Osteoblast (primary cell): ENCODE data around the gene MOCOS. TPM values are rescaled to one million over a fixed set of nuclear protein-coding genes. Genes with fewer than 3 reads are reported as not detected.

ENCODE experiments used
- DNase-seq: peaks from one replicate; pipeline ENCODE4 v3.0.0; 2011; ENCODE audit warnings: low spot score, mixed read lengths; ENCODE audit not compliant: insufficient read length; ENCODE audit errors: missing footprints
- H2AFZ ChIP-seq: 2 replicates; pipeline ENCODE4 v1.6.0; 2011; ENCODE audit warnings: mild to moderate bottlenecking, low read length
- H3K27ac ChIP-seq: 2 replicates; pipeline ENCODE4 v1.5.1; 2011; ENCODE audit warnings: mild to moderate bottlenecking, low read depth, low read length, moderate library complexity
- H3K27me3 ChIP-seq: 2 replicates; pipeline ENCODE4 v1.6.0; 2012; ENCODE audit warnings: mild to moderate bottlenecking, control low read depth, inconsistent platforms, low read length, moderate library complexity; ENCODE audit not compliant: insufficient read depth
- H3K36me3 ChIP-seq: 2 replicates; pipeline ENCODE4 v1.5.1; 2011; ENCODE audit warnings: mild to moderate bottlenecking, low read length, control low read depth, moderate library complexity; ENCODE audit not compliant: insufficient read depth
- H3K4me1 ChIP-seq: 2 replicates; pipeline ENCODE4 v1.5.1; 2011; ENCODE audit warnings: mild to moderate bottlenecking, low read length, control low read depth, moderate library complexity; ENCODE audit not compliant: insufficient read depth
- H3K4me2 ChIP-seq: 2 replicates; pipeline ENCODE4 v1.6.0; 2011; ENCODE audit warnings: mild to moderate bottlenecking, low read length; ENCODE audit not compliant: insufficient read depth
- H3K4me3 ChIP-seq: fragments of 200-600 bp; sonication (generic); 3 replicates; pipeline ENCODE4 v1.5.1; 2012; ENCODE audit warnings: mild to moderate bottlenecking, low read length, inconsistent platforms; ENCODE audit not compliant: insufficient read depth
- H3K79me2 ChIP-seq: 2 replicates; pipeline ENCODE4 v1.6.0; 2012; ENCODE audit warnings: mild to moderate bottlenecking, low read length, control low read depth, inconsistent platforms; ENCODE audit not compliant: insufficient read depth
- H3K9me3 ChIP-seq: 2 replicates; pipeline ENCODE4 v1.5.1; 2011; ENCODE audit warnings: low read depth, low read length, control low read depth
- H4K20me1 ChIP-seq: 2 replicates; pipeline ENCODE4 v1.6.0; 2012; ENCODE audit warnings: mild to moderate bottlenecking, low read length, control low read depth; ENCODE audit not compliant: insufficient read depth
- total RNA-seq: library from RNA; depleted of rRNA; stranded (reverse); fragments of >200 nt; gene quantifications from 2 replicates; pipeline ENCODE4 v1.2.3, GENCODE V29; 2012
- TF ChIP-seq, protein P1 (sequence below): IDR thresholded peaks from 2 replicates; pipeline ENCODE4 v1.5.1; 2011; ENCODE audit warnings: mild to moderate bottlenecking, low read depth, low read length, moderate library complexity; ENCODE audit errors: extremely low read depth

The MOCOS gene
- total RNA-seq, 1 donor, result 19.9 TPM

DNA sequence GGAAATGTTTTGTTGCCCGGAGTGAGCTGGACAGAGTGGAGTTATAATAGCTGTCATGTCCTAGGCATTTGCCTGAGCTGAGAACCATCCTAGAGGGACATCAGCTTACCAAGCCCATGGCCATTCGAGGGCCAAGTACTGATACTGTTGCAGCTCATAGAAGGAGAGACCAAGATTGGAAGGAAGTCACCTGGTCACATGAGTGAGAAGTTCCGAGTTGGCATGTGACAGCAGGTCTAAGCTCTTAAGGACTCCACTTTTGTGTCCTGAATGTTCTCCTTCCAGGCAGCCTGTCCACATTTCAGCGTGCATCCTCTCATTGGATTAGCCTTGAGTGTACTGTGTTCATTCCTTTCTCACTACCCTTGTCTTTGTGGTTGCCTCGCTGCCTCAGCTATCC lies 114.6 kb downstream of the MOCOS start:
- H2AFZ ChIP-seq, result no peak overlapping the region
- H3K4me3 ChIP-seq, result no peak overlapping the region
- TF ChIP-seq, protein P1, sequence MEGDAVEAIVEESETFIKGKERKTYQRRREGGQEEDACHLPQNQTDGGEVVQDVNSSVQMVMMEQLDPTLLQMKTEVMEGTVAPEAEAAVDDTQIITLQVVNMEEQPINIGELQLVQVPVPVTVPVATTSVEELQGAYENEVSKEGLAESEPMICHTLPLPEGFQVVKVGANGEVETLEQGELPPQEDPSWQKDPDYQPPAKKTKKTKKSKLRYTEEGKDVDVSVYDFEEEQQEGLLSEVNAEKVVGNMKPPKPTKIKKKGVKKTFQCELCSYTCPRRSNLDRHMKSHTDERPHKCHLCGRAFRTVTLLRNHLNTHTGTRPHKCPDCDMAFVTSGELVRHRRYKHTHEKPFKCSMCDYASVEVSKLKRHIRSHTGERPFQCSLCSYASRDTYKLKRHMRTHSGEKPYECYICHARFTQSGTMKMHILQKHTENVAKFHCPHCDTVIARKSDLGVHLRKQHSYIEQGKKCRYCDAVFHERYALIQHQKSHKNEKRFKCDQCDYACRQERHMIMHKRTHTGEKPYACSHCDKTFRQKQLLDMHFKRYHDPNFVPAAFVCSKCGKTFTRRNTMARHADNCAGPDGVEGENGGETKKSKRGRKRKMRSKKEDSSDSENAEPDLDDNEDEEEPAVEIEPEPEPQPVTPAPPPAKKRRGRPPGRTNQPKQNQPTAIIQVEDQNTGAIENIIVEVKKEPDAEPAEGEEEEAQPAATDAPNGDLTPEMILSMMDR, result no peak
- H3K4me1 ChIP-seq, result peaks cover 3% of the 10 kb centered on the region
- no peak overlapping the region for H3K4me2 ChIP-seq
- no peak for DNase-seq
- H3K79me2 ChIP-seq, result peaks cover 64% of the 10 kb centered on the region
- no peak overlapping the region for H3K27ac ChIP-seq
- no peaks in the 10 kb centered on the region for H3K36me3 ChIP-seq
- H4K20me1 ChIP-seq, result peaks cover 6% of the 10 kb centered on the region
- H3K27me3 ChIP-seq, result no peaks in the 10 kb centered on the region
- H3K9me3 ChIP-seq, result no peaks in the 10 kb centered on the region

DNA sequence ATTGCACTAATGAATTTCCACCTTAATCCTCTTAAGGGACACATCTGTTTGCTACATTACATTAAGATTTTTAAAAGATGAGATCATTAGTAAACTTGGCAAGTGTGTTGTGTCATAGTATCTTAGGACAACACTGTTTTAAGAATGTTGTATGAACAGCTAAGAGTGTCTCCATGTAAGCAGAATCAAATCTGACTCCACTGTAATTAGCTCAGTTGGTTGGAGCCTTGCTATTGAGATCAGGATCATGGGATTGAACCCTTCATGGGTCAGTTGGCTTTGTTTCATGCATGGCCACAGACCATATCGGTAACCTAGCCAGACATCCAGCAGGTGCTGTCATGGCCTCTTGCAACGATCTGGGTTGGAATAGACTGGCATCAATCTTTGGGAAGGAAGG lies 115.4 kb downstream of the MOCOS start:
- Histone ChIP-seq H3K4me2 (no peak overlapping the region), H3K27me3 (no peaks in the 10 kb centered on the region), H3K4me3 (no peak overlapping the region), H2AFZ (no peak overlapping the region), H3K9me3 (no peaks in the 10 kb centered on the region), H3K27ac (no peak overlapping the region), H3K36me3 (no peaks in the 10 kb centered on the region), H3K79me2 (peaks cover 68% of the 10 kb centered on the region), H3K4me1 (peaks cover 10% of the 10 kb centered on the region), H4K20me1 (peaks cover 6% of the 10 kb centered on the region)
- no peak for DNase-seq
- TF ChIP-seq, protein P1, result no peak

DNA sequence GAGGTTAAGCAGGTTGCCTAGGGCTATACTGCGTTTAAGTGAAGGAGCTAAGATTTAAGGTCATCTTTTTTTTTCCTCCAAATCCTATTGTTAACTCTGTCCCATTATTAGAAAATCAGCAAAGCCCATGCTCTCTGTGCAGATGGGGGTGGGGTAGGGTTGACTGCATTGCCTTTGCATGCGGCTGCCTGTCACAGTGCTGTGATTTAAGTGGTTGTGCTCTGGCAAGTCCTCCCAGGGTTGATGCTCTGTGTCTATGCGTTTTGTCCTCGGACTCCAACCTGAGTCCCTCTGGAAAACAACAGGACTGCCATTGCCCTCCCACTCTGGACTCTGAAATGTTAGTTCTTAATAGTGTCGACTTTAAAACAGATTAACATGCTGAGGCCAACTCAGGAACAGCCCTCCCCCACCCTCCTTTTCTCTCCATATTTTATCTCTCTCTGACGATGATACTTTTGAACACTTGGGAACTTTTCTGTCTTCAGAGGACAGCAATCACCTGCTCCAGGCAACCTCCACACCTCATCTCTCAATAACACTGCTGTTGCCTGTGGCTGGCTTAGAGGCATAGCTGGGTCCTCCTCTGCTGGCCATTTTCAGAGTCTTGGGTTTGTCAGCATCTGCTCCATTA lies 116.0 kb downstream of the MOCOS start:
- Histone ChIP-seq H3K79me2 (peaks cover 72% of the 10 kb centered on the region), H2AFZ (no peak overlapping the region), H3K4me2 (no peak overlapping the region), H3K4me1 (peaks cover 11% of the 10 kb centered on the region), H4K20me1 (peaks cover 6% of the 10 kb centered on the region), H3K4me3 (no peak overlapping the region), H3K36me3 (no peaks in the 10 kb centered on the region), H3K27me3 (no peaks in the 10 kb centered on the region), H3K27ac (no peak overlapping the region), H3K9me3 (no peaks in the 10 kb centered on the region)
- TF ChIP-seq, protein P1, result no peak
- no peak for DNase-seq

DNA sequence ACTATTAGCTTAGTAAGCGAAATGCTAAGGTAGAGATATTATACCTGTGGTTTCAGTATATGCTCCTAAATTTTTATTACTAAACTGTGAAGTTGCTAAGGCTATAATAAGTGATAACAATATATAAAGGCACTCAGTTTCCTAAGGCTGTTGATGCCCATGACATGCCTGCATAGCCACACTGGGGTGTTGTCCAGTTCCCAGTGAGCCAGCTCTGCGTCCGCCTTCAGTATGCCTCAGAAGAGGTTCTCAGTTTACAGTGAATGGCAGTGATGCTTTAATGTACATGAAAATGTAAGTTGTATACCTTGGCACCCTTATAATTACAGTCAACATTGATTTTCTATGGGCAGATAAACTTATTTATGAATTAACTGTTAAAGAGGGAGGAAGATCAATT lies 117.4 kb downstream of the MOCOS start:
- H3K79me2 ChIP-seq, result peaks cover 64% of the 10 kb centered on the region
- no peaks in the 10 kb centered on the region for H3K27me3 ChIP-seq
- H3K9me3 ChIP-seq, result no peaks in the 10 kb centered on the region
- H3K4me2 ChIP-seq, result no peak overlapping the region
- no peak overlapping the region for H3K4me3 ChIP-seq
- no peak overlapping the region for H3K27ac ChIP-seq
- TF ChIP-seq, protein P1, result no peak
- peaks cover 21% of the 10 kb centered on the region for H3K4me1 ChIP-seq
- H4K20me1 ChIP-seq, result peaks cover 2% of the 10 kb centered on the region
- DNase-seq, result no peak
- H2AFZ ChIP-seq, result no peak overlapping the region
- H3K36me3 ChIP-seq, result no peaks in the 10 kb centered on the region
